Gastroesophageal sphincter (tissue), 4 donors: ENCODE results near the gene ADIPOR2. TPM values are rescaled to one million over a fixed set of nuclear protein-coding genes. Genes with fewer than 3 reads are reported as not detected.
A peak's percentile ranks its signal among the peaks of the same experiment; 100 is the strongest.

Source experiments
- ATAC-seq: fragments of 150-250 bp; one replicate; pipeline ENCODE4 v1.9.1; 2016; ENCODE audit warnings: mild to moderate bottlenecking, moderate library complexity
- H3K27ac ChIP-seq, 4 donors: fragments of 200-600 bp; sonication (generic) in 3 of 4; 1 replicate in 3 of 4; 2 replicates in 1 of 4; pipeline ENCODE4 v1.5.1; 2016 to 2019
- H3K27me3 ChIP-seq: fragments of 200-600 bp; sonication (generic); one replicate; pipeline ENCODE4 v1.5.1; 2019
- H3K36me3 ChIP-seq, 2 donors: fragments of 200-600 bp; sonication (generic); one replicate each; pipeline ENCODE4 v1.5.1; 2019; ENCODE audit warnings: control low read depth in 1 of 2
- H3K4me1 ChIP-seq, 3 donors: fragments of 200-600 bp; sonication (generic); 1 replicate in 2 of 3; 2 replicates in 1 of 3; pipeline ENCODE4 v1.5.1; 2016 to 2019; ENCODE audit warnings: control low read depth in 2 of 3
- H3K4me3 ChIP-seq, 2 donors: fragments of 200-600 bp; sonication (generic); one replicate each; pipeline ENCODE4 v1.5.1; 2019; ENCODE audit warnings: mild to moderate bottlenecking in 1 of 2, moderate library complexity in 1 of 2
- H3K9me3 ChIP-seq, 3 donors: fragments of 200-600 bp; sonication (generic); one replicate each; pipeline ENCODE4 v1.5.1; 2017 to 2019; ENCODE audit warnings: control low read depth in 2 of 3
- CTCF ChIP-seq, 4 experiments: fragments of 200-600 bp in 2 of 4; fragments of 450-650 bp in 2 of 4; sonication (generic) in 1 of 4; IDR thresholded peaks; one replicate each; pipeline ENCODE4 v1.5.1; 2017 to 2019; ENCODE audit warnings: antibody characterized with exemption in 4 of 4, mild to moderate bottlenecking in 2 of 4, moderate library complexity in 2 of 4
- EP300 ChIP-seq: sonication (generic); formaldehyde crosslinking; IDR thresholded peaks from one replicate; pipeline ENCODE4 v1.6.1; 2017; ENCODE audit warnings: antibody characterized with exemption, mild to moderate bottlenecking
- POLR2A ChIP-seq, 2 donors: fragments of 450-650 bp; IDR thresholded peaks; one replicate each; pipeline ENCODE4 v1.6.1; 2017; ENCODE audit warnings: antibody characterized with exemption in 2 of 2, mild to moderate bottlenecking in 2 of 2, moderate library complexity in 1 of 2
- POLR2AphosphoS5 ChIP-seq: sonication (generic); formaldehyde crosslinking; IDR thresholded peaks from one replicate; pipeline ENCODE4 v1.6.1; 2017; ENCODE audit warnings: antibody characterized with exemption
- WGBS, 2 donors: methylation state at CpG; one replicate each; pipeline ENCODE4 v1.1.5; 2018; ENCODE audit warnings: low coverage in 1 of 2; 5-methylcytosine and 5-hydroxymethylcytosine counted together
- total RNA-seq, 4 donors: library from RNA; depleted of rRNA; stranded (reverse); fragments of >200 nt; gene quantifications; one replicate each; pipeline ENCODE4 v1.1.0, GENCODE V29; 2016

Gene ADIPOR2
- total RNA-seq, 4 donors from 2014 or later = 26.6 to 37.9 (median 33.4) TPM

- Histone ChIP-seq H3K27ac (no peak overlapping the region), H3K4me3 (no peak overlapping the region), H3K27me3 (no peaks in the 10 kb centered on the region), H3K4me1 (no peaks in the 10 kb centered on the region), H3K9me3 (no peaks in the 10 kb centered on the region), H3K36me3 (no peaks in the 10 kb centered on the region)
- TF ChIP-seq CTCF (IDR thresholded peaks at IDR 0.05) = no peak
- no peak for TF ChIP-seq POLR2AphosphoS5
- TF ChIP-seq EP300 = no peak
- TF ChIP-seq POLR2A (IDR thresholded peaks at IDR 0.05) = no peak
- no peak for ATAC-seq
- WGBS, 2 donors = 85% methylated on average over 6 of the region's 7 CpGs; no CpG with 5 or more reads in 1 of the 2 donors
Observed at GRCh38 chr12:1803736-1804135, 112.9 kb downstream of the ADIPOR2 start.

GRCh38 chr12:1804545-1805332, 113.9 kb downstream of the ADIPOR2 start:
- no peaks in the 10 kb centered on the region for H3K4me1 ChIP-seq
- no peaks in the 10 kb centered on the region for H3K27me3 ChIP-seq
- no peak overlapping the region for H3K27ac ChIP-seq
- WGBS, 2 donors = 67 to 70% methylated on average over 9 to 11 of the region's 25 CpGs
- ATAC-seq = peak; percentile 90
- H3K36me3 ChIP-seq = no peaks in the 10 kb centered on the region
- no peak overlapping the region for H3K4me3 ChIP-seq
- TF ChIP-seq EP300 (no peak), CTCF (IDR thresholded peaks at IDR 0.05) (peak in 1 of 4 experiments; percentile 7), POLR2A (IDR thresholded peaks at IDR 0.05) (no peak)
- H3K9me3 ChIP-seq = no peaks in the 10 kb centered on the region

GRCh38 chr12:1805441-1806081, 114.7 kb downstream of the ADIPOR2 start:
- no peak overlapping the region for H3K4me3 ChIP-seq
- 87 to 93% methylated on average over 6 to 8 of the region's 16 CpGs for WGBS, 2 donors
- no peaks in the 10 kb centered on the region for H3K9me3 ChIP-seq
- H3K27me3 ChIP-seq = no peaks in the 10 kb centered on the region
- H3K4me1 ChIP-seq = no peaks in the 10 kb centered on the region
- H3K27ac ChIP-seq = no peak overlapping the region
- TF ChIP-seq EP300 (no peak), POLR2AphosphoS5 (no peak), CTCF (IDR thresholded peaks at IDR 0.05) (no peak), POLR2A (IDR thresholded peaks at IDR 0.05) (no peak)
- no peaks in the 10 kb centered on the region for H3K36me3 ChIP-seq
- no peak for ATAC-seq

- Histone ChIP-seq H3K4me3 (no peak overlapping the region), H3K27ac (no peak overlapping the region), H3K9me3 (no peaks in the 10 kb centered on the region), H3K27me3 (no peaks in the 10 kb centered on the region), H3K4me1 (no peaks in the 10 kb centered on the region), H3K36me3 (no peaks in the 10 kb centered on the region)
- no peak for TF ChIP-seq POLR2AphosphoS5
- WGBS, 2 donors = 80% methylated on average over 1 of the region's 7 CpGs; no CpG with 5 or more reads in 1 of the 2 donors
- ATAC-seq = no peak
Observed at GRCh38 chr12:1806301-1807086, 115.6 kb downstream of the ADIPOR2 start.

- TF ChIP-seq POLR2AphosphoS5 (no peak), EP300 (no peak), CTCF (IDR thresholded peaks at IDR 0.05) (no peak), POLR2A (IDR thresholded peaks at IDR 0.05) (no peak)
- no peaks in the 10 kb centered on the region for H3K27me3 ChIP-seq
- H3K27ac ChIP-seq = no peak overlapping the region
- no peaks in the 10 kb centered on the region for H3K9me3 ChIP-seq
- H3K4me1 ChIP-seq = no peaks in the 10 kb centered on the region
- 83 to 86% methylated on average over 7 to 9 of the region's 15 CpGs for WGBS, 2 donors
- no peak overlapping the region for H3K4me3 ChIP-seq
- no peak for ATAC-seq
- no peaks in the 10 kb centered on the region for H3K36me3 ChIP-seq
Observed at GRCh38 chr12:1807087-1807860, 116.4 kb downstream of the ADIPOR2 start.
